ENCODE measurements around the gene PSME4. TPM values are rescaled to one million over a fixed set of nuclear protein-coding genes. Genes with fewer than 3 reads are reported as not detected.

Gene PSME4
- total RNA-seq, 2 experiments from 2014 or later, result 57.0 to 70.0 TPM

Small RNA genes within 50 kb of the gene (microRNA-seq; reads per million reads assigned to microRNA genes)
- gene MIR3682, result not detected

Other genes with a start within 250 kb of the PSME4 start
- gene CHAC2, start 203.2 kb downstream of the PSME4 start, total RNA-seq, result 10 to 100 TPM; 13.3 to 21.9 TPM
- 10 to 100 TPM; 27.6 to 30.1 TPM for gene ASB3, start 184.0 kb downstream of the PSME4 start, total RNA-seq
- 10 to 100 TPM; 21.6 to 30.8 TPM for gene ERLEC1, start 183.9 kb downstream of the PSME4 start, total RNA-seq
- 1 to 10 TPM; 3.3 to 3.7 TPM for gene GPR75, start 111.0 kb downstream of the PSME4 start, total RNA-seq
- gene ACYP2, start 144.6 kb upstream of the PSME4 start, total RNA-seq, result 1 to 10 TPM; 9.9 TPM

Data from activated CD8-positive, alpha-beta memory T cell treated with anti-CD3 and anti-CD28 coated beads, Interleukin-2, amount 10 ng/mL, durations not matched to agents 7 days and 5 days (primary cell).